NB4 (cell line): ENCODE results near the gene UST.

Experiments used
- CTCF ChIP-seq: IDR thresholded peaks from one replicate; pipeline ENCODE4 v1.5.1; 2012; ENCODE audit warnings: low read depth, low read length
- MAX ChIP-seq: IDR thresholded peaks from 2 replicates; pipeline ENCODE4 v1.6.1; 2011; ENCODE audit warnings: low read depth, low read length
- MYC ChIP-seq: IDR thresholded peaks from 2 replicates; pipeline ENCODE4 v1.6.1; 2011; ENCODE audit warnings: low read depth, low read length
- POLR2A ChIP-seq: IDR thresholded peaks from 2 replicates; pipeline ENCODE4 v1.6.1; 2011; ENCODE audit warnings: mild to moderate bottlenecking; ENCODE audit not compliant: insufficient read length; ENCODE audit errors: extremely low read depth

- TF ChIP-seq CTCF, result no peak
- TF ChIP-seq POLR2A, result no peak
- no peak for TF ChIP-seq MYC
- no peak for TF ChIP-seq MAX
Observed at GRCh38 chr6:148906386-148906785, 159.6 kb downstream of the UST start.
